ENCODE data around the gene UTP25. TPM values are rescaled to one million over a fixed set of nuclear protein-coding genes. Genes with fewer than 3 reads are reported as not detected.
"Not testable (repeated sequence)": the region's sequence is repeated elsewhere in the genome, so short reads cannot be mapped to it uniquely, and the experiment has no call there.

UTP25 gene
- total RNA-seq, 2 experiments from 2014 or later, result 10.5 to 12.8 TPM

- ChIA-PET CTCF (ENCODE audit: unreplicated experiment) (no interaction called here), POLR2A (no interaction called here)
- no peak overlapping the region for H3K27ac ChIP-seq (ENCODE audit: low read depth, low read length, poor library complexity, severe bottlenecking)
- TF ChIP-seq EZH2phosphoT487 (IDR thresholded peaks at IDR 0.05; ENCODE audit: borderline replicate concordance, low read depth, low read length) (no peak), CTCF (conservative IDR thresholded peaks at IDR 0.05; ENCODE audit: low read length) (no peak)
- H3K9me2 ChIP-seq (ENCODE audit: insufficient read depth, low read length), result no peaks in the 10 kb centered on the region
- H4K20me1 ChIP-seq (ENCODE audit: insufficient read depth, low read length), result no peaks in the 10 kb centered on the region
- DNase-seq (ENCODE audit: low spot score), result no peak
- no peak overlapping the region for H3K4me3 ChIP-seq (ENCODE audit: low read depth, low read length, poor library complexity, severe bottlenecking)
- H3K79me2 ChIP-seq (ENCODE audit: insufficient read depth, low read depth, low read length), result no peaks in the 10 kb centered on the region
- no TSS peak for BruUV-seq (replicated peaks)
- no peaks in the 10 kb centered on the region for H3K36me3 ChIP-seq (ENCODE audit: insufficient read depth, low read length)
- no peak overlapping the region for H3K4me2 ChIP-seq (ENCODE audit: low read length)
- H2AFZ ChIP-seq (ENCODE audit: low read length), result no peak overlapping the region
- no peaks in the 10 kb centered on the region for H3K9me3 ChIP-seq (ENCODE audit: low read length)
- intact Hi-C loops (cut with micrococcal nuclease; ENCODE audit: unreplicated experiment), result no loop called here
- no peaks in the 10 kb centered on the region for H3K4me1 ChIP-seq (ENCODE audit: insufficient read depth, low read length, poor library complexity, severe bottlenecking)
Measured at GRCh38 chr1:209895709-209896108, 67.9 kb downstream of the UTP25 start.

GRCh38 chr1:209896346-209896745, 68.6 kb downstream of the UTP25 start:
- H3K36me3 ChIP-seq (ENCODE audit: insufficient read depth, low read length), result no peaks in the 10 kb centered on the region
- H2AFZ ChIP-seq (ENCODE audit: low read length), result no peak overlapping the region
- H3K9me3 ChIP-seq (ENCODE audit: low read length), result no peaks in the 10 kb centered on the region
- no peak overlapping the region for H3K27ac ChIP-seq (ENCODE audit: low read depth, low read length, poor library complexity, severe bottlenecking)
- intact Hi-C loops (cut with micrococcal nuclease; ENCODE audit: unreplicated experiment), result no loop called here
- no peaks in the 10 kb centered on the region for H4K20me1 ChIP-seq (ENCODE audit: insufficient read depth, low read length)
- no peak for DNase-seq (ENCODE audit: low spot score)
- no peak overlapping the region for H3K4me3 ChIP-seq (ENCODE audit: low read depth, low read length, poor library complexity, severe bottlenecking)
- ChIA-PET POLR2A (interaction anchor here (1.1 kb wide), 1 partner anchor 12 kb away, joined by 3 read pairs; no protein-coding TSS in a partner anchor), CTCF (ENCODE audit: unreplicated experiment) (no interaction called here)
- no peaks in the 10 kb centered on the region for H3K79me2 ChIP-seq (ENCODE audit: insufficient read depth, low read depth, low read length)
- no peak overlapping the region for H3K4me2 ChIP-seq (ENCODE audit: low read length)
- no peaks in the 10 kb centered on the region for H3K9me2 ChIP-seq (ENCODE audit: insufficient read depth, low read length)
- no TSS peak for BruUV-seq (replicated peaks)
- no peaks in the 10 kb centered on the region for H3K4me1 ChIP-seq (ENCODE audit: insufficient read depth, low read length, poor library complexity, severe bottlenecking)
- TF ChIP-seq EZH2phosphoT487 (IDR thresholded peaks at IDR 0.05; ENCODE audit: borderline replicate concordance, low read depth, low read length), result no peak
- no peak for TF ChIP-seq CTCF (conservative IDR thresholded peaks at IDR 0.05; ENCODE audit: low read length)

GRCh38 chr1:209898271-209898670, 70.5 kb downstream of the UTP25 start:
- DNase-seq (ENCODE audit: low spot score); H3K9me3 ChIP-seq (ENCODE audit: low read length); H3K4me1 ChIP-seq (ENCODE audit: insufficient read depth, low read length, poor library complexity, severe bottlenecking); BruUV-seq (replicated peaks); intact Hi-C loops (cut with micrococcal nuclease; ENCODE audit: unreplicated experiment); H2AFZ ChIP-seq (ENCODE audit: low read length); H3K4me3 ChIP-seq (ENCODE audit: low read depth, low read length, poor library complexity, severe bottlenecking); H3K27ac ChIP-seq (ENCODE audit: low read depth, low read length, poor library complexity, severe bottlenecking); H3K79me2 ChIP-seq (ENCODE audit: insufficient read depth, low read depth, low read length); CTCF ChIA-PET (ENCODE audit: unreplicated experiment); H3K9me2 ChIP-seq (ENCODE audit: insufficient read depth, low read length); H3K36me3 ChIP-seq (ENCODE audit: insufficient read depth, low read length); H4K20me1 ChIP-seq (ENCODE audit: insufficient read depth, low read length); H3K4me2 ChIP-seq (ENCODE audit: low read length); POLR2A ChIA-PET: not testable (repeated sequence)

GRCh38 chr1:209898851-209899250, 71.1 kb downstream of the UTP25 start:
- POLR2A ChIA-PET; H3K4me2 ChIP-seq (ENCODE audit: low read length); H3K9me3 ChIP-seq (ENCODE audit: low read length); H4K20me1 ChIP-seq (ENCODE audit: insufficient read depth, low read length); CTCF ChIA-PET (ENCODE audit: unreplicated experiment); BruUV-seq (replicated peaks); H3K79me2 ChIP-seq (ENCODE audit: insufficient read depth, low read depth, low read length); H3K9me2 ChIP-seq (ENCODE audit: insufficient read depth, low read length); H2AFZ ChIP-seq (ENCODE audit: low read length); H3K4me3 ChIP-seq (ENCODE audit: low read depth, low read length, poor library complexity, severe bottlenecking); intact Hi-C loops (cut with micrococcal nuclease; ENCODE audit: unreplicated experiment); H3K27ac ChIP-seq (ENCODE audit: low read depth, low read length, poor library complexity, severe bottlenecking); H3K4me1 ChIP-seq (ENCODE audit: insufficient read depth, low read length, poor library complexity, severe bottlenecking); H3K36me3 ChIP-seq (ENCODE audit: insufficient read depth, low read length); DNase-seq (ENCODE audit: low spot score): not testable (repeated sequence)
